WTC11 (cell line): Measurements from ENCODE around the gene KIF6. TPM values are rescaled to one million over a fixed set of nuclear protein-coding genes. Genes with fewer than 3 reads are reported as not detected.

Experiments
- ATAC-seq: fragments of 200-7000 bp; cut with Tn5 transposase; 2 replicates; pipeline ENCODE4 v1.10.0; 2021; ENCODE audit warnings: mild to moderate bottlenecking, moderate library complexity
- CTCF ChIA-PET: fragments of 300-600 bp; sonication (Branson Sonifier 250); formaldehyde crosslinking; loops from one replicate; lab custom pipeline; 2021; ENCODE audit warnings: antibody characterized with exemption; lab: Charles Lee
- POLR2A ChIA-PET: fragments of 350-600 bp; sonication (Branson Sonifier 250); formaldehyde crosslinking; loops from one replicate; lab custom pipeline; 2021; ENCODE audit warnings: antibody characterized with exemption; lab: Charles Lee
- DNase-seq: peaks from one replicate; pipeline ENCODE4 v3.0.0; 2021; ENCODE audit warnings: low spot score
- H3K27ac Mint-ChIP-seq: 2 replicates; pipeline ENCODE4 v1.8.0; 2021; ENCODE audit warnings: mixed read lengths
- H3K27me3 Mint-ChIP-seq: 2 replicates; pipeline ENCODE4 v1.8.0; 2021; ENCODE audit warnings: low read depth, mild to moderate bottlenecking, moderate library complexity, mixed read lengths
- H3K36me3 Mint-ChIP-seq: 2 replicates; pipeline ENCODE4 v1.8.0; 2021; ENCODE audit warnings: mixed read lengths
- H3K4me1 Mint-ChIP-seq: 2 replicates; pipeline ENCODE4 v1.8.0; 2022; ENCODE audit warnings: mixed read lengths
- H3K4me3 Mint-ChIP-seq: 2 replicates; pipeline ENCODE4 v1.8.0; 2021; ENCODE audit warnings: mild to moderate bottlenecking, moderate library complexity, mixed read lengths
- H3K9me3 Mint-ChIP-seq: 2 replicates; pipeline ENCODE4 v1.8.0; 2021; ENCODE audit warnings: mixed read lengths
- AFF4 ChIP-seq: sonication (generic); formaldehyde crosslinking; IDR thresholded peaks from 2 replicates; pipeline ENCODE4 v1.8.1; 2023; ENCODE audit warnings: mild to moderate bottlenecking, missing genetic modification reagents, borderline replicate concordance
- ATF2 ChIP-seq: sonication (generic); formaldehyde crosslinking; IDR thresholded peaks from 2 replicates; pipeline ENCODE4 v1.8.1; 2022; ENCODE audit warnings: low read depth, missing genetic modification reagents, borderline replicate concordance
- CREB1 ChIP-seq: sonication (generic); formaldehyde crosslinking; IDR thresholded peaks from 2 replicates; pipeline ENCODE4 v1.8.0; 2023; ENCODE audit warnings: mild to moderate bottlenecking, missing genetic modification reagents
- EMX1 ChIP-seq: fragments of 250-450 bp; sonication (Bioruptor Pico); IDR thresholded peaks from 2 replicates; pipeline ENCODE4 v1.8.0; 2021; ENCODE audit warnings: mild to moderate bottlenecking
- ETV6 ChIP-seq: sonication (generic); formaldehyde crosslinking; IDR thresholded peaks from 2 replicates; pipeline ENCODE4 v1.8.1; 2022; ENCODE audit warnings: mild to moderate bottlenecking, missing genetic modification reagents
- FOXK1 ChIP-seq: sonication (generic); formaldehyde crosslinking; IDR thresholded peaks from 2 replicates; pipeline ENCODE4 v1.8.0; 2022; ENCODE audit warnings: mild to moderate bottlenecking, moderate library complexity, missing genetic modification reagents
- FOXP4 ChIP-seq: sonication (generic); formaldehyde crosslinking; IDR thresholded peaks from 2 replicates; pipeline ENCODE4 v1.8.0; 2022; ENCODE audit warnings: mild to moderate bottlenecking, missing genetic modification reagents
- GABPB1 ChIP-seq: sonication (generic); formaldehyde crosslinking; IDR thresholded peaks from 2 replicates; pipeline ENCODE4 v1.8.1; 2023; ENCODE audit warnings: mild to moderate bottlenecking, missing genetic modification reagents
- JUN ChIP-seq: sonication (generic); formaldehyde crosslinking; IDR thresholded peaks from 2 replicates; pipeline ENCODE4 v1.8.0; 2023; ENCODE audit warnings: mild to moderate bottlenecking, missing genetic modification reagents
- MXD4 ChIP-seq: fragments of 250-450 bp; sonication (Bioruptor Pico); IDR thresholded peaks from 2 replicates; pipeline ENCODE4 v1.8.0; 2021; ENCODE audit warnings: mild to moderate bottlenecking, moderate library complexity, borderline replicate concordance
- NR2C2 ChIP-seq: sonication (generic); formaldehyde crosslinking; IDR thresholded peaks from 2 replicates; pipeline ENCODE4 v1.8.0; 2022; ENCODE audit warnings: mild to moderate bottlenecking, missing genetic modification reagents
- PRRX2 ChIP-seq: fragments of 250-450 bp; sonication (Bioruptor Pico); IDR thresholded peaks from 2 replicates; pipeline ENCODE4 v1.8.0; 2021; ENCODE audit warnings: mild to moderate bottlenecking
- RORB ChIP-seq: fragments of 250-450 bp; sonication (Bioruptor Pico); IDR thresholded peaks from 2 replicates; pipeline ENCODE4 v1.9.0; 2021; ENCODE audit warnings: mild to moderate bottlenecking
- SMAD3 ChIP-seq: sonication (generic); formaldehyde crosslinking; IDR thresholded peaks from 2 replicates; pipeline ENCODE4 v1.8.0; 2022; ENCODE audit warnings: missing genetic modification reagents, mild to moderate bottlenecking, borderline replicate concordance
- SMAD4 ChIP-seq: sonication (generic); formaldehyde crosslinking; IDR thresholded peaks from 2 replicates; pipeline ENCODE4 v1.8.0; 2022; ENCODE audit warnings: mild to moderate bottlenecking, missing genetic modification reagents
- SP1 ChIP-seq: sonication (generic); formaldehyde crosslinking; conservative IDR thresholded peaks from 2 replicates; pipeline ENCODE4 v1.8.1; 2022; ENCODE audit warnings: missing genetic modification reagents
- TP53 ChIP-seq: sonication (generic); formaldehyde crosslinking; IDR thresholded peaks from 2 replicates; pipeline ENCODE4 v1.8.1; 2023; ENCODE audit warnings: mild to moderate bottlenecking, missing genetic modification reagents
- USF1 ChIP-seq: sonication (generic); formaldehyde crosslinking; IDR thresholded peaks from 2 replicates; pipeline ENCODE4 v1.8.0; 2022; ENCODE audit warnings: mild to moderate bottlenecking, missing genetic modification reagents
- USF2 ChIP-seq: sonication (generic); formaldehyde crosslinking; IDR thresholded peaks from 2 replicates; pipeline ENCODE4 v1.8.1; 2023; ENCODE audit warnings: mild to moderate bottlenecking, missing genetic modification reagents, moderate library complexity
- ZNF121 ChIP-seq: sonication (generic); formaldehyde crosslinking; IDR thresholded peaks from 2 replicates; pipeline ENCODE4 v1.8.0; 2023; ENCODE audit warnings: missing genetic modification reagents
- ZNF138 ChIP-seq: sonication (generic); formaldehyde crosslinking; conservative IDR thresholded peaks from 2 replicates; pipeline ENCODE4 v1.8.1; 2022; ENCODE audit warnings: mild to moderate bottlenecking, moderate library complexity, missing genetic modification reagents
- ZNF281 ChIP-seq: sonication (generic); formaldehyde crosslinking; IDR thresholded peaks from 2 replicates; pipeline ENCODE4 v1.8.0; 2023; ENCODE audit warnings: mild to moderate bottlenecking, missing genetic modification reagents
- ZNF317 ChIP-seq: sonication (generic); formaldehyde crosslinking; IDR thresholded peaks from 2 replicates; pipeline ENCODE4 v1.8.1; 2023; ENCODE audit warnings: low read depth, mild to moderate bottlenecking, moderate library complexity, missing genetic modification reagents, borderline replicate concordance
- ZNF423 ChIP-seq: fragments of 250-450 bp; sonication (Bioruptor Pico); IDR thresholded peaks from 2 replicates; pipeline ENCODE4 v2.1.2; 2022; ENCODE audit warnings: mild to moderate bottlenecking, moderate library complexity
- total RNA-seq: library from RNA; stranded (reverse); gene quantifications from 3 replicates; pipeline ENCODE4 v1.2.3, GENCODE V29; 2021

Gene KIF6
- total RNA-seq, 1 experiment from 2014 or later: 0.57 TPM

- Mint-ChIP-seq H3K4me1 (peaks cover 2% of the 10 kb centered on the region), H3K9me3 (peaks cover 7% of the 10 kb centered on the region), H3K4me3 (peak within 1 kb of the TSS; percentile 70), H3K27me3 (peaks cover 81% of the 10 kb centered on the region), H3K36me3 (no peaks in the 10 kb centered on the region), H3K27ac (no peak within 1 kb of the TSS)
- DNase-seq (no peak), ATAC-seq (peak; percentile 40)
- CTCF ChIA-PET: interaction anchor here (0.9 to 3.5 kb wide), 6 partner anchors 10 to 317 kb away, joined by 3 to 37 read pairs (median 4); no protein-coding TSS in a partner anchor
- POLR2A ChIA-PET: interaction anchor here (1.5 kb wide), 1 partner anchor 127 kb away, joined by 3 read pairs; no protein-coding TSS in a partner anchor
- TF ChIP-seq GABPB1 (CRISPR knock-in tag) (no peak), PRRX2 (CRISPR knock-in tag) (no peak), ZNF423 (no peak), FOXP4 (CRISPR knock-in tag) (no peak), ZNF121 (CRISPR knock-in tag) (no peak), SMAD4 (CRISPR knock-in tag) (no peak), JUN (no peak), SP1 (CRISPR knock-in tag) (no peak; the same call in 1 of the 2 replicates), FOXK1 (CRISPR knock-in tag) (no peak), ZNF138 (CRISPR knock-in tag) (no peak), USF1 (CRISPR knock-in tag) (no peak), ZNF281 (CRISPR knock-in tag) (no peak), CREB1 (no peak), ETV6 (CRISPR knock-in tag) (no peak), RORB (CRISPR knock-in tag) (no peak), TP53 (no peak), SMAD3 (no peak), NR2C2 (CRISPR knock-in tag) (no peak)
Measured at GRCh38 chr6:39314273-39314795, 410.9 kb downstream of the KIF6 start, which contains the start of gene KCNK17. TSS of gene KCNK17 (minus strand) at chr6:39314419. CDS start at chr6:39314320, 99 bp downstream.

GRCh38 chr6:39313526-39314272 lies 411.5 kb downstream of the KIF6 start:
- Mint-ChIP-seq H3K27ac (no peak overlapping the region), H3K4me3 (peak overlapping the region; percentile 70), H3K9me3 (peaks cover 7% of the 10 kb centered on the region), H3K4me1 (peaks cover 2% of the 10 kb centered on the region), H3K27me3 (peaks cover 81% of the 10 kb centered on the region), H3K36me3 (no peaks in the 10 kb centered on the region)
- ATAC-seq (peak; percentile 48), DNase-seq (peak; percentile 62)
- ChIA-PET POLR2A (no interaction called here), CTCF (interaction anchor here (0.6 to 3.5 kb wide), 17 partner anchors 10 to 1274 kb away, joined by 3 to 37 read pairs (median 5); partner anchors contain the start of gene SAYSD1)
- TF ChIP-seq ATF2: no peak
- no peak for TF ChIP-seq EMX1
- TF ChIP-seq AFF4: no peak
- TF ChIP-seq SMAD3: no peak
- no peak for TF ChIP-seq GABPB1 (CRISPR knock-in tag)
- TF ChIP-seq NR2C2 (CRISPR knock-in tag): no peak
- TF ChIP-seq ZNF317 (CRISPR knock-in tag): 0 out of 2 replicates have a peak, but pooled peaks have one; percentile 31
- no peak for TF ChIP-seq MXD4 (CRISPR knock-in tag)
- no peak for TF ChIP-seq USF2 (CRISPR knock-in tag)
